GM18951 (cell line): ENCODE results near the gene ITIH3.

Experiments
- POLR2A ChIP-seq: IDR thresholded peaks from 4 replicates; pipeline ENCODE4 v1.6.1; 2011; ENCODE audit warnings: mild to moderate bottlenecking; ENCODE audit not compliant: insufficient read length, insufficient read depth; ENCODE audit errors: extremely low read depth
- in situ Hi-C: fragments of 300-500 bp; cut with MboI; formaldehyde crosslinking; loops from one replicate; pipeline ENCODE4 v1.12.0; 2022; ENCODE audit warnings: low sequenced_read_pairs, mixed read lengths, inconsistent platforms; ENCODE audit not compliant: unreplicated experiment

The ITIH3 gene

GRCh38 chr3:52793702-52794611, 639 bp upstream of the ITIH3 start:
- TF ChIP-seq POLR2A, result no peak
- in situ Hi-C loops, result no loop called here

GRCh38 chr3:52795298-52795900, 803 bp downstream of the ITIH3 start:
- in situ Hi-C loops, result no loop called here
- TF ChIP-seq POLR2A, result no peak

- TF ChIP-seq POLR2A, result no peak
- in situ Hi-C loops, result no loop called here
These were observed 1.8 kb downstream of the ITIH3 start for GRCh38 chr3:52796411-52796810.

GRCh38 chr3:52798376-52798977, 3.9 kb downstream of the ITIH3 start:
- no peak for TF ChIP-seq POLR2A
- in situ Hi-C loops, result no loop called here

- in situ Hi-C loops, result no loop called here
- no peak for TF ChIP-seq POLR2A
These were observed 4.4 kb downstream of the ITIH3 start for GRCh38 chr3:52798978-52799476.

- no peak for TF ChIP-seq POLR2A
- in situ Hi-C loops, result no loop called here
These were observed 5.5 kb downstream of the ITIH3 start for GRCh38 chr3:52800079-52800478.

- in situ Hi-C loops, result no loop called here
- TF ChIP-seq POLR2A, result no peak
These were observed 7.2 kb downstream of the ITIH3 start for GRCh38 chr3:52801839-52802238.

GRCh38 chr3:52805270-52806039, 10.9 kb downstream of the ITIH3 start:
- in situ Hi-C loops, result no loop called here
- TF ChIP-seq POLR2A, result no peak

- TF ChIP-seq POLR2A, result no peak
- in situ Hi-C loops, result no loop called here
These were observed 14.6 kb downstream of the ITIH3 start for GRCh38 chr3:52809149-52809548.

- in situ Hi-C loops, result no loop called here
- no peak for TF ChIP-seq POLR2A
These were observed 15.2 kb downstream of the ITIH3 start for GRCh38 chr3:52809662-52810377.

- TF ChIP-seq POLR2A, result no peak
- in situ Hi-C loops, result no loop called here
These were observed 16.3 kb downstream of the ITIH3 start for GRCh38 chr3:52810923-52811322.

- in situ Hi-C loops, result no loop called here
- no peak for TF ChIP-seq POLR2A
These were observed 16.9 kb downstream of the ITIH3 start for GRCh38 chr3:52811452-52812011.
